PC-3 (cell line): ENCODE data around the gene CCL24. TPM values are rescaled to one million over a fixed set of nuclear protein-coding genes. Genes with fewer than 3 reads are reported as not detected.
A peak's percentile ranks its signal among the peaks of the same experiment; 100 is the strongest.
"Not testable (repeated sequence)": the region's sequence is repeated elsewhere in the genome, so short reads cannot be mapped to it uniquely, and the experiment has no call there.

Experiments
- ATAC-seq: fragments of 200-7000 bp; cut with Tn5 transposase; 2 replicates; pipeline ENCODE4 v1.9.1; 2020; ENCODE audit warnings: mild to moderate bottlenecking, moderate library complexity
- BruUV-seq: library from RNA; stranded (reverse); fragments of 400-500 nt; replicated peaks from 2 replicates; lab custom pipeline; 2021; lab: Mats Ljungman, UMichigan
- CTCF ChIA-PET: fragments of 300-600 bp; sonication (Branson Sonifier 250); formaldehyde crosslinking; loops from one replicate; lab custom pipeline; 2022; ENCODE audit warnings: antibody characterized with exemption; lab: Charles Lee
- POLR2A ChIA-PET: fragments of 300-600 bp; sonication (Branson Sonifier 250); formaldehyde crosslinking; loops from one replicate; lab custom pipeline; 2022; ENCODE audit warnings: antibody characterized with exemption; ENCODE audit not compliant: unreplicated experiment; lab: Charles Lee
- DNase-seq: peaks from one replicate; pipeline ENCODE4 v3.0.0-alpha.2; 2015
- H2AFZ ChIP-seq: fragments of 300-600 bp; sonication (generic); 2 replicates; pipeline ENCODE4 v1.6.0; 2016; ENCODE audit warnings: antibody characterized with exemption, low read length
- H3F3A ChIP-seq: fragments of 300-600 bp; sonication (generic); one replicate; pipeline ENCODE4 v1.6.0; 2017; ENCODE audit warnings: antibody characterized with exemption, low read length, control low read depth, mild to moderate bottlenecking; ENCODE audit not compliant: unreplicated experiment
- H3K27ac ChIP-seq: fragments of 300-600 bp; sonication (generic); 2 replicates; pipeline ENCODE4 v1.5.1; 2016; ENCODE audit warnings: mild to moderate bottlenecking, low read length
- H3K27me3 ChIP-seq: fragments of 300-600 bp; sonication (generic); 2 replicates; pipeline ENCODE4 v1.6.1; 2016; ENCODE audit warnings: low read length, mixed read lengths
- H3K36me3 ChIP-seq: fragments of 300-600 bp; sonication (generic); 2 replicates; pipeline ENCODE4 v1.6.1; 2016; ENCODE audit warnings: low read depth, mixed run types, low read length, mixed read lengths
- H3K4me1 ChIP-seq: fragments of 300-600 bp; sonication (generic); 2 replicates; pipeline ENCODE4 v1.5.1; 2016; ENCODE audit warnings: low read length; ENCODE audit not compliant: insufficient read depth
- H3K4me2 ChIP-seq: fragments of 300-600 bp; sonication (generic); 2 replicates; pipeline ENCODE4 v1.6.0; 2016; ENCODE audit warnings: low read length
- H3K4me3 ChIP-seq: fragments of 300-600 bp; sonication (generic); 2 replicates; pipeline ENCODE4 v1.5.1; 2016; ENCODE audit warnings: mild to moderate bottlenecking, low read length, mixed read lengths
- H3K79me2 ChIP-seq: fragments of 300-600 bp; sonication (generic); 2 replicates; pipeline ENCODE4 v1.6.1; 2017; ENCODE audit warnings: low read length, mixed read lengths
- H3K9ac ChIP-seq: fragments of 300-600 bp; sonication (generic); 2 replicates; pipeline ENCODE4 v1.6.0; 2016; ENCODE audit warnings: mild to moderate bottlenecking, low read length
- H3K9me2 ChIP-seq: fragments of 300-600 bp; sonication (generic); replicated peaks from 2 replicates; pipeline ENCODE4 v1.6.1; 2016; ENCODE audit warnings: mixed run types, low read length, mixed read lengths
- H3K9me3 ChIP-seq: fragments of 300-600 bp; sonication (generic); 2 replicates; pipeline ENCODE4 v1.6.1; 2016; ENCODE audit warnings: low read length, mixed read lengths
- H4K20me1 ChIP-seq: fragments of 300-600 bp; sonication (generic); 2 replicates; pipeline ENCODE4 v1.6.1; 2016; ENCODE audit warnings: low read length, mixed read lengths
- EZH2 ChIP-seq: fragments of 300-600 bp; sonication (generic); IDR thresholded peaks from one replicate; pipeline ENCODE4 v1.6.1; 2017; ENCODE audit warnings: antibody characterized with exemption, mild to moderate bottlenecking, low read length; ENCODE audit not compliant: unreplicated experiment
- EZH2phosphoT487 ChIP-seq: fragments of 300-600 bp; sonication (generic); IDR thresholded peaks from 2 replicates; pipeline ENCODE4 v1.6.1; 2018; ENCODE audit warnings: mild to moderate bottlenecking, antibody characterized with exemption, low read length, borderline replicate concordance
- intact Hi-C: fragments of 100-400 bp; cut with micrococcal nuclease; formaldehyde crosslinking; loops from 2 replicates; pipeline ENCODE4 v1.9.0; 2023
- total RNA-seq: library from RNA; depleted of rRNA; stranded (reverse); fragments of >200 nt; gene quantifications from 2 replicates; pipeline ENCODE4 v1.2.3, GENCODE V29; 2014

CCL24 gene
- total RNA-seq, 1 experiment from 2014 or later, result not detected

- POLR2A ChIA-PET, H3K9me2 ChIP-seq, H3K4me2 ChIP-seq, H2AFZ ChIP-seq, H3K4me1 ChIP-seq, H3K27ac ChIP-seq, DNase-seq, H3K79me2 ChIP-seq, H3K9me3 ChIP-seq, H3F3A ChIP-seq, BruUV-seq, H4K20me1 ChIP-seq, H3K27me3 ChIP-seq, H3K4me3 ChIP-seq, H3K9ac ChIP-seq, H3K36me3 ChIP-seq, CTCF ChIA-PET, ATAC-seq: not testable (repeated sequence)
- intact Hi-C loops, result loop anchor here (5.0 to 10.0 kb wide), 2 partner anchors 98 to 166 kb away; partner anchors contain the start of gene RHBDD2
Observed at GRCh38 chr7:75779035-75779434, 34.6 kb downstream of the CCL24 start.

- no peaks in the 10 kb centered on the region for H3K9me3 ChIP-seq
- 0 out of 2 replicates have a peak overlapping the region, but pooled peaks have one; percentile 39 for H3K4me2 ChIP-seq
- ATAC-seq (peak; percentile 92), DNase-seq (peak; percentile 94)
- no peaks in the 10 kb centered on the region for H3K36me3 ChIP-seq
- H3K9me2 ChIP-seq, result no peaks in the 10 kb centered on the region
- no peaks in the 10 kb centered on the region for H3K79me2 ChIP-seq
- ChIA-PET CTCF (no interaction called here), POLR2A (no interaction called here)
- H3K9ac ChIP-seq, result no peak overlapping the region
- peaks cover 23% of the 10 kb centered on the region for H3K4me1 ChIP-seq
- H3F3A ChIP-seq, result no peaks in the 10 kb centered on the region
- H3K4me3 ChIP-seq, result no peak overlapping the region
- intact Hi-C loops, result loop anchor here (1.0 to 10.0 kb wide), 3 partner anchors 67 to 168 kb away; partner anchors contain the start of gene RHBDD2
- TF ChIP-seq EZH2 (no peak), EZH2phosphoT487 (0 out of 2 replicates have a peak, but pooled peaks have one; percentile 19)
- peak overlapping the region; percentile 68 for H3K27ac ChIP-seq
- no peaks in the 10 kb centered on the region for H4K20me1 ChIP-seq
- no peaks in the 10 kb centered on the region for H3K27me3 ChIP-seq
- BruUV-seq, result no TSS peak
- no peak overlapping the region for H2AFZ ChIP-seq
Observed at GRCh38 chr7:75776295-75776971, 37.2 kb downstream of the CCL24 start.

- ATAC-seq, POLR2A ChIA-PET, H3K36me3 ChIP-seq, H3K4me2 ChIP-seq, H3K9ac ChIP-seq, H2AFZ ChIP-seq, BruUV-seq, H3K27me3 ChIP-seq, H3F3A ChIP-seq, H3K79me2 ChIP-seq, H4K20me1 ChIP-seq, H3K27ac ChIP-seq, H3K9me2 ChIP-seq, H3K4me3 ChIP-seq, DNase-seq, H3K9me3 ChIP-seq: not testable (repeated sequence)
- peaks cover 29% of the 10 kb centered on the region for H3K4me1 ChIP-seq
- CTCF ChIA-PET, result interaction anchor here (0.6 kb wide), 1 partner anchor 18 kb away, joined by 4 read pairs; no protein-coding TSS in a partner anchor
- intact Hi-C loops, result loop anchor here (10.0 kb wide), 1 partner anchor 171 kb away; no protein-coding TSS in a partner anchor
Observed at GRCh38 chr7:75773958-75774357, 39.6 kb downstream of the CCL24 start.
